Effector CD4-positive, alpha-beta T cell (primary cell): Measurements from ENCODE around the gene KCNJ1.

Source experiments
- DNase-seq: peaks from one replicate; pipeline ENCODE4 v3.0.0-alpha.2; 2020

Gene KCNJ1

GRCh38 chr11:128819198-128819597, 47.9 kb downstream of the KCNJ1 start:
- no peak for DNase-seq

DNA sequence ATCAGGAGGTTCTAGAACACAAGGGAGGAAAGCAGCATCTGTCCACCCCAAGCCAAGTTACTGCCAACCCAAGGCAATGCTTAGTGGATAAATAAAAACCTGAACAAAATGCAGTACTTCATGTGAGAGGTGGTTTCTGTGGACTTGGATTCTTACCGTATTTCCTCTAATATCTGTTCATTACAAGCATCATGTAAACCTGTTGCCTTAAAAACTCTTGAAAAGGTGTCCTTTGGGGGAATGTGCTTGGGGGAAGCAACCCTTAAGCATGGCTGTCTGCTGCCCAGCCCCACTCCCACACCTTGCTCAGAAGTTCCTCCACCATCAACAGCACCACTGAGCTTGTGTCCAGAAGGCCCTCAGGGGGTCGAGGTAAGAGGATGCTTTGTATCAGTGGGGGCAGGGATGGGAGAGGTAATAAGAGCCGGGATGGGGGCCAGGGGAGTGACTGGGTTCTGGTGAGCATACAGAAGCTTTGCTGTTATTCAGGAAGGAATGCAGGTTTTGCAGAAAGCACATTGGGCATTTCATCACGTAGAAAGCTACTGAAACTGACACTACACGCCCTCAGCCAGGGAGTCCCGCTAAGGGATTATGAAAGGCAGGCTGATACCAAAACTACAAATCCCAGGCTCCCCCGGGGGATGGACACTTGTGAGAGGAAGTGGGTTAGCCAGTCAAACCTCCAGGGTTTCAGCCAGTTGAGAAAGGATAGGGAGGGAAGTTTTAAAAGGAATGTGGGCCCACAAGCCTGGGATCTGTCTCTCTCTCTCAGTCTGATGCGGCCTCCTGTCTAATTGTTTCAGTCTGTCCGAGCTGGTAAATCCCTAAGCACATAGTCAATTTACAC, 52.0 kb downstream of the KCNJ1 start:
- no peak for DNase-seq

- no peak for DNase-seq
Measured at GRCh38 chr11:128813729-128814128, 53.4 kb downstream of the KCNJ1 start.

DNA sequence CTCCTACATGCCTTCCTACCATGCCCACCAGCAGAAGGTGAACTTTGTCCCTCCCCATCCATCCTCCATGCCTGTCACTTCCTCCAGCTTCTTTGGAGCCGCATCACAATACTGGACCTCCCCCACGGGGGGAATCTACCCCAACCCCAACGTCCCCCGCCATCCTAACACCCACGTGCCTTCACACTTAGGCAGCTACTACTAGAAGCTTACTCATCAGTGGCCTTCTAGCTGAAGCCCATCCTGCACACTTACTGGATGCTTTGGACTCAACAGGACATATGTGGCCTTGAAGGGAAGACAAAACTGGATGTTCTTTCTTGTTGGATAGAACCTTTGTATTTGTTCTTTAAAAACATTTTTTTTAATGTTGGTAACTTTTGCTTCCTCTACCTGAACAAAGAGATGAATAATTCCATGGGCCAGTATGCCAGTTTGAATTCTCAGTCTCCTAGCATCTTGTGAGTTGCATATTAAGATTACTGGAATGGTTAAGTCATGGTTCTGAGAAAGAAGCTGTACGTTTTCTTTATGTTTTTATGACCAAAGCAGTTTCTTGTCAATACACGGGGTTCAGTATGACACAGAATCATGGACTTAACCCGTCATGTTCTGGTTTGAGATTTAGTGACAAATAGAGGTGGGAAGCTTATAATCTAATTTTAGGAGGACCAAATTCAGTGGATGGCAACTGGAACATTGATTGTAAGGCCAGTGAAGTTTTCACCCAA, 56.1 kb downstream of the KCNJ1 start:
- no peak for DNase-seq

DNA sequence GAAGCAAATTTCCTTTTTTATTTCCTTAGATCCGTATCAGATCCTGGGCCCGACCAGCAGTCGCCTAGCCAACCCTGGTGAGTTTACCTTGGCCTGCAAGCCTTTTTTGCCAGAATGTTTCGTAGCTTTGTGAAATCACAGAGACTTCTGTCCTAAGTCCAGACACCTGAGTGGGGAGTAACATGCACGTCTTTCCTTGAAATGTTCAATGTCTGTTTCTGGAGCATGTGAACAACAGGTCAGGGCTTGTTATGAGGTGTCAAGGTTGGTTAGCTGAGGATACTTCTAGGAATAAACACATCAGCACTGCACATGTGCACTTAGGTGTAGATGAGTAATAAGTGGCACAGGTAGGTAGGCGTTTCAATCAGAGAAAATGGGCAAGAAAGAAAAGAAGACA, 58.0 kb downstream of the KCNJ1 start:
- no peak for DNase-seq

- DNase-seq = no peak
Measured at GRCh38 chr11:128807909-128808308, 59.2 kb downstream of the KCNJ1 start.

DNA sequence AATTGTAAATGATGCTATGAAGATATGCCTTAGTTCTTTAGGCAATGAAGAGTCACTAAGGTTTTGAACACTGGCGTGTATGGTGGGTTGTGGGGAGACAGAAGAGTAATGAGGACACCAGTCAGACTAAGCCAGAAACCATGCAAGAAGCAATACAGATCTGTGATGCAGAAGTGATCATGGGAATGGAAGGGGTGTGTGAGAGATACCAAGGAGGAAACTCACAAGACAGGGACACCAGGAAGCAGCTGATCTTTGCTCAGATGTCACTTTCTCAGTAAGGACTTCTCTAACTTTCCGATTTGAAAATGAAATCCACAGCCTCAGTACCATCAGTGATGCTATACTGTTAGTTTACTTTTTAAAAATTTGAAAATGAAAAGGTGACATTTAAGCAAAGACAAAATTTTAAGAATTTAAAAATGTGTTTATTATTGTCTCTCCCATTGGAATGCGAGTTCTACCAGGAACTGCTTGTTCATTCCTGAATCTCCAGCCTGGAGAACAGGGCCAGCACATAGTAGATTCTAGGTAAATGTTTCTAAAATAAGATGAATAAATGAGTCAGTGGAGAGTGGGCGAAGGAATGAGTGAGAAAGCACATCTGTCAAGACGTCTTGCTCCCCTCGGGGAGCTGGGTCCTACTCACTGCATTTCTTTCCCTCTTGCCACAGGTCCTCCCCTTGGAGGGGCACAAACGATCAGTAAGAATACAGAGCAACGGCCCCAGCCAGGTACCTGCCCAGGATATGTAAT, 60.4 kb downstream of the KCNJ1 start:
- no peak for DNase-seq

- no peak for DNase-seq
Measured at GRCh38 chr11:128804481-128804880, 62.6 kb downstream of the KCNJ1 start.

GRCh38 chr11:128803449-128804245, 63.4 kb downstream of the KCNJ1 start:
- no peak for DNase-seq

GRCh38 chr11:128803011-128803410, 64.1 kb downstream of the KCNJ1 start:
- DNase-seq = no peak

DNA sequence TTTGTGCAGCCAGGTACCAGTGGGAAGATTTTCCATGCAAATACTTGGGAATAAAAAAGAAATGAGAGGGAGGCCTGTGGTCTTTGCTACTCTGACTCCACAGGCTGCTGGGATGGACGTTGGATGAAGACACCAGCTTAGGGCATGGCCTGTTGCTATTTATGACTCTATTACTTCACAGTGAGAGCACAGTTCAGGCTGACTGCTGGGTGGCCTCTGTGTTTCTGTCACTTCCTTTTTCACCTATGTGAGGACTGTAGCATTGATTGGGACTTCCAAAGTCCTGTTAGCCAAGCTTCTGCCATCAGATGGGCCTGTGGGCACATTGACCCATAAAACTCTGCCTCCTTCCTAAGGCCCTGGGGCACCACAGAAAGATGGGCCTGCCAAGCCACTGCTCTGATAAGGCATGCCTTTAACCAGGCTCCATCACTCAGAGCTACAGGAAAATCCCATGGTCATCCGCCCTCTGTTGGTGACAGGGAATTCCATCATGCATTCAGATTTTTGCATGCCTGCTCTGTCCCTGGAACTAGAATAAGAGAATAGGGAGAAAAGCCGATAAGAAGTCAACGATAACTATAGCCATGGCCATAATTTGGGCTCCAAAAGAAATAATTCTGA, 64.6 kb downstream of the KCNJ1 start:
- DNase-seq = no peak

- no peak for DNase-seq
Measured at GRCh38 chr11:128800871-128801417, 66.2 kb downstream of the KCNJ1 start.

GRCh38 chr11:128796270-128796669, 70.8 kb downstream of the KCNJ1 start:
- DNase-seq = no peak

- no peak for DNase-seq
Measured at GRCh38 chr11:128790196-128790595, 76.9 kb downstream of the KCNJ1 start.

DNA sequence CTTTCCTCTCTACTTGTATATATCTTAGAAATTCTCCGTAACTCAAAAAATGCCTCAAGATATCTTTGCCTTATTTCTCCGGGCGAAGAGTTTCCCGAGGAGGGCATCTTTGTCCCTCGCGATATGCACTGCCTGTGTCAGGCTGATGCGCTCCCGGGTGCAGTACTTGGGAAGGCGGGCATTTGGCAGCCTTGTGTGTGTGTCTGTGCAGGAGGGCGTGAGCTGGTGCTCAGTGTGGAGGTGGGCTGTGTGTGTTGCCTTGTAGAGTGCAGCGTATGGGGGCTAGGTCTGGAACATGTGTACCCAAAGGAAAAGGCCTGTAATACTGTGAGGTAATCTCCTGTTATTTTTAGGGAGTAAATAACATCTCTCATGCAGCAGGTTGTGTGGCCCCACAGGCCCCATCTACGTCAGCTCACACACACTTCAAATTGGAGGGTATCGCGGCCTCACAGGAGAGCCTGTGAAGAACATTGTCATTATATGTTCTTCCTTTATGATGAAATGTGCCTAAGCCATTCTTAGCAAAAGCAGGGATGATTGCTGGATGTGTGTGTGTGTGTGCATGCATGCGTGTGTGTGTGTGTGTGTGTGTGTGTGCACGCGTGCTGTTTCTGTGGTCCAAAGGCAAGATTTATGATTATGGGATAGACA, 77.5 kb downstream of the KCNJ1 start:
- no peak for DNase-seq
